Erythroblast (primary cell): ENCODE results near the gene YIF1B.

Experiments
- GATA1 ChIP-seq: IDR thresholded peaks from 2 replicates; pipeline ENCODE4 v1.6.1; 2011; ENCODE audit warnings: low read depth, mild to moderate bottlenecking, control low read depth, low read length, moderate library complexity
- POLR2A ChIP-seq: IDR thresholded peaks from 2 replicates; pipeline ENCODE4 v1.6.1; 2011; ENCODE audit warnings: mild to moderate bottlenecking, low read length

DNA sequence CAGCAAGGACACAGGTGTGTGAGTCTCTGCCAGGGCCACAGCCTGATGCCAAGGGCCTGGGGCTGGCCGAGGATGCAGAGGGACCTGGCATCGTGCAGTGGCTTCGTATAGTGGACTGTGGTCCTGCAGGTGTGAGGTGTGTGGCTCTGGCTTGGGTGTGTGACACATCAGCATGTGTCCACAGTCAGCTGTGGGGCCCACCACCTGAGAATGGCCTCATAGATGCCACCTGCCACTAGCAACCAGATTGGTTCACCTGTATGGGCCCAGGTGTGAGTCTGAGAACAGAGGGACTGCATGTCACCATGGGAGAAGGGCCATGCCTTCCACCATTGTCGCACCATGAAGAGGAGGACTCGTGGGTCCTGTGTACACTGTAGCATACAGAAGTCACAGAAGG is 62.0 kb downstream of the YIF1B start:
- TF ChIP-seq POLR2A: no peak
- no peak for TF ChIP-seq GATA1
